Measurements from ENCODE around the gene NAT16.
"Not testable (repeated sequence)": the region's sequence is repeated elsewhere in the genome, so short reads cannot be mapped to it uniquely, and the experiment has no call there.

The NAT16 gene

GRCh38 chr7:101201695-101202602 lies 21.9 kb upstream of the NAT16 start:
- no peak for DNase-seq (ENCODE audit: low spot score)

GRCh38 chr7:101200862-101201599 lies 20.9 kb upstream of the NAT16 start, which contains the start of gene MOGAT3:
Gene MOGAT3 (minus strand): TSS chr7:101201036. CDS start chr7:101200854, 182 bp downstream.
- DNase-seq (ENCODE audit: low spot score) = no peak

GRCh38 chr7:101200504-101200861 lies 20.4 kb upstream of the NAT16 start:
- no peak for DNase-seq (ENCODE audit: low spot score)

GRCh38 chr7:101199522-101199921 lies 19.4 kb upstream of the NAT16 start:
- DNase-seq (ENCODE audit: low spot score) = not testable (repeated sequence)

- DNase-seq (ENCODE audit: low spot score) = no peak
Observed at GRCh38 chr7:101198476-101198875, 18.4 kb upstream of the NAT16 start.

- DNase-seq (ENCODE audit: low spot score) = no peak
Observed at GRCh38 chr7:101197991-101198390, 17.9 kb upstream of the NAT16 start.

- DNase-seq (ENCODE audit: low spot score) = no peak
Observed at GRCh38 chr7:101195884-101196283, 15.8 kb upstream of the NAT16 start.

- DNase-seq (ENCODE audit: low spot score) = no peak
Observed at GRCh38 chr7:101189109-101189508, 9.0 kb upstream of the NAT16 start.

GRCh38 chr7:101186844-101187428 lies 6.8 kb upstream of the NAT16 start:
- no peak for DNase-seq (ENCODE audit: low spot score)

- no peak for DNase-seq (ENCODE audit: low spot score)
Observed at GRCh38 chr7:101186194-101186593, 6.1 kb upstream of the NAT16 start.

GRCh38 chr7:101185258-101185839 lies 5.3 kb upstream of the NAT16 start:
- peak; percentile 63 for DNase-seq (ENCODE audit: low spot score)

GRCh38 chr7:101179713-101180112 lies 380 bp downstream of the NAT16 start:
- no peak for DNase-seq (ENCODE audit: low spot score)

- peak; percentile 36 for DNase-seq (ENCODE audit: low spot score)
Observed at GRCh38 chr7:101179117-101179516, 976 bp downstream of the NAT16 start.

GRCh38 chr7:101177644-101178043 lies 2.4 kb downstream of the NAT16 start:
- DNase-seq (ENCODE audit: low spot score) = no peak

- no peak for DNase-seq (ENCODE audit: low spot score)
Observed at GRCh38 chr7:101175664-101176063, 4.4 kb downstream of the NAT16 start.

GRCh38 chr7:101174322-101174854 lies 5.7 kb downstream of the NAT16 start:
- no peak for DNase-seq (ENCODE audit: low spot score)

- DNase-seq (ENCODE audit: low spot score) = peak; percentile 87
Observed at GRCh38 chr7:101173752-101174244, 6.3 kb downstream of the NAT16 start.

- DNase-seq (ENCODE audit: low spot score) = peak; percentile 94
Observed at GRCh38 chr7:101172854-101173751, 7.0 kb downstream of the NAT16 start.

GRCh38 chr7:101172005-101172853 lies 7.9 kb downstream of the NAT16 start:
- no peak for DNase-seq (ENCODE audit: low spot score)

- peak; percentile 41 for DNase-seq (ENCODE audit: low spot score)
Observed at GRCh38 chr7:101171442-101171837, 8.7 kb downstream of the NAT16 start.
